C1 segment of cervical spinal cord (tissue), 14 donors: ENCODE measurements around the gene COL11A2.

ENCODE experiments used
- DNase-seq, 14 donors: peaks; one replicate each; lab custom pipeline; 2025; lab: John Stamatoyannopoulos, UW

COL11A2 gene

DNA sequence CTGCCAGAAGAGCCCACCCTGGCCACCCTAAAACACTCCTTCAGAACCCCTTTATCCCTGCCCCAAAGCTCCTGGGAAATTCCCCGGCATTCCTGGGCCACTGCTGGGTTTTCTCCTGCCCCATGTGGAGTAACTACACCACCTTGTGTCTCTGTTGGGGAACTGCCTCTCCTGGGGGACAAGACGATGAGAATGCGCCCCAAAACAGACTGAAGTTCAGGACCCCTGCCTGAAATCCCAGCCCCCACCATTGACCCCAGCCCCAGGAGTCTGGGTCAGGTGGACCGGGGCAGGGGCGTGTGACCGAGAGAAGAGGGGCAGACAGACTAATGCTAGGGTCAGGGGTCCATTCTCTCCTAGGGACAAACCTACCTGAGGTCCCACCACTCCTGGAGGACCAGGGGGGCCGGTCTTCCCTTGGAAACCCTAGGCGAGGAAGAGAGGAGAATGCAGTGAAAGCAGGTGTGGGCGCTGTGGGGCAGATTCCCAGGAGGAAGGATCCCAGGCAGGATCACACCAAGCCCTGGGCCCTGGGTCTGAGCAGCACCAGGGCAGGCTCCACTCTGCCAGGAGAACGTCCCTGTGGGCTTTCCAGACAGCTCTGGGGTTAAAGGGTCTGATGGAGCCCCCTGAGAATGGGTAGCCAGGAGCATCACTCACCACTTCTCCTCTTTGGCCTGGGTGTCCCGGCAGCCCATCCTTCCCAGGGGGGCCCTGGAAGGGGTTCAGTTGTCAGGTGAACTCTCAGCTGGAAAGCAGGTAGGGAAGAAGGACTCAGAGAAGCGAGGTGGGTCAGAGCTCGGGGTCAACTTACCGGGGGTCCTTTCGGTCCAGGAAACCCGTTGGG, 19.4 kb downstream of the COL11A2 start:
- no peak for DNase-seq

- DNase-seq, result no peak
Measured at GRCh38 chr6:33171880-33172687, 20.2 kb downstream of the COL11A2 start.

GRCh38 chr6:33171016-33171879, 21.0 kb downstream of the COL11A2 start:
- no peak for DNase-seq

- DNase-seq, result no peak
Measured at GRCh38 chr6:33170176-33171015, 21.9 kb downstream of the COL11A2 start.

GRCh38 chr6:33169291-33170175, 22.7 kb downstream of the COL11A2 start:
- no peak for DNase-seq

DNA sequence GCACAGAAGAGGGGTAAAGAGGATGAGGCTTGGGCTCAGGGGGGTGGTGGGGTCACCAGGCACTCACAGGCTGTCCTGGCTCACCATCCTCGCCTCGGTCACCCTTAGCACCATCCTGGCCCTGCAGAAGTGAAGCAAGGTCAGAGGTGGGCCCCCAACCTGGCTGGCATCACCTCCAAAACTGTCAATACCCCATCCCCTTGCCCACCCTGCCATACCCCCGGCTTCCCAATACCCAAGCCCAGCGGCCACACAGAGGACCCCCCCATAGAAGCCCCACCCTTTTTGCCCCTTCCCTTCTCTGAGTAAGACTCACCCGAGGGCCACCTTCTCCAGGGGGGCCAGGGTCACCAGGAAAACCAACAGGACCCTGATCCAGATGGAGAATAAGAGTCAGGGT, 23.6 kb downstream of the COL11A2 start:
- no peak for DNase-seq

- DNase-seq, result no peak
Measured at GRCh38 chr6:33168284-33168601, 24.0 kb downstream of the COL11A2 start.

DNA sequence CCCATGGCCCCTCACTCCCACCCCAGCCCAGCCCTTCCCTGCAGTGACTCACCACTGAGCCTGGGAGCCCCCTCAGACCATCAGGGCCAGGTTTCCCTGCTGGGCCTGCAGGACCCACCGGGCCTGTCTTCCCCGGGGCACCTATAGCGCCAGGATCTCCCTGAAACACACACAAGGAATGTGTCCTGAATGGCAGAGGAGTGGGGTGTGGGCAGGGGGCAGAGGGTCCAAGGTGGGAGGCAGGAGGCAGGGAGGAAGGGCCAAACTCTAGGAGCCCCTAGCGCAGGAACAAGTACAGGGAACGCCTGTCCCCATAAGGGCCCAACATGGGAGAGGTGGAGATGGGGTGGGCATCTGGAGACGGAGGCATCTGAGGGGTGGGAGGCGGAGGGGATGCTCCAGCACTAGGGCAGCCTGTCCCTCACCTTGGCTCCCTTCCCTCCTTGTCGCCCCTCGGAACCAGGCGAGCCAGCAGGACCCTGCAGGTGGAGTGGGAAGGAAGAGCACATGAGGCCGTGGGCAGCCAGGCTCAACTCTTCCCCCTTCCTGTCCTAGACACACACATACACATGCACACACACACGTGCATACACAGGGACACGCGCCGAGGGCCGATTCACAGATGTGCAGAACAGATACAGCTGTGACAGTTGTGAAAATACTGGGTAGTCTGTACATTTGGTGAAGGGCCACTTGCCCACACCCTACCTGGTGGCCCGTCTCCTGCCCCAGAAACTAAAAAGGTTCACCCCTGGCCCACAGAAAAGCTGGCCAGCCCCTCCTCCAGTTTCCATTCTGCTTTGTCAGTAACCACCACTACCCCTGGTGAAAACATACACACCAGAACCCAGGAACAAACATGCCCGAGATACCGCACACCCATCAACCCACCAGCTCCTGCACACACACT, 24.6 kb downstream of the COL11A2 start:
- DNase-seq, result no peak

DNA sequence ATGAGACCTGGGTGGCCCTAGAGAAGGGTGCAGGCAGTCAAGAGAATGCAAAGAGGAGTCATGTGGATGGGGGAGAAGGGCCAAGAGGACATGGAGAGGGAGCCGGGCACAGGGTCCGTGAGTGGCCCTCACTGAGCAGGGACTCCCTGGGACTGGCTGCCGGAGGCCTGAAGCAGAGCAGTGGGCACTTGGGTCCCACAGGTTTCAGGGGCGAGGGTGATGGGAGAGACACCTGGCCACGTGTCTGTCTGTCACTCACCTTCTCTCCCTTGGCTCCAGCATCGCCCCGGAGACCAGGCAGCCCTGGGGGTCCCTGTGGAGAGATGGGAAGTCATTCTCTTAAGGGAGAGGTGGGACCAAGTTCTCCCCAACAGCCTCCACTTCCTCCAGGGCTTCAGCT, 25.5 kb downstream of the COL11A2 start:
- no peak for DNase-seq

- DNase-seq, result no peak
Measured at GRCh38 chr6:33166363-33166762, 25.9 kb downstream of the COL11A2 start.

DNA sequence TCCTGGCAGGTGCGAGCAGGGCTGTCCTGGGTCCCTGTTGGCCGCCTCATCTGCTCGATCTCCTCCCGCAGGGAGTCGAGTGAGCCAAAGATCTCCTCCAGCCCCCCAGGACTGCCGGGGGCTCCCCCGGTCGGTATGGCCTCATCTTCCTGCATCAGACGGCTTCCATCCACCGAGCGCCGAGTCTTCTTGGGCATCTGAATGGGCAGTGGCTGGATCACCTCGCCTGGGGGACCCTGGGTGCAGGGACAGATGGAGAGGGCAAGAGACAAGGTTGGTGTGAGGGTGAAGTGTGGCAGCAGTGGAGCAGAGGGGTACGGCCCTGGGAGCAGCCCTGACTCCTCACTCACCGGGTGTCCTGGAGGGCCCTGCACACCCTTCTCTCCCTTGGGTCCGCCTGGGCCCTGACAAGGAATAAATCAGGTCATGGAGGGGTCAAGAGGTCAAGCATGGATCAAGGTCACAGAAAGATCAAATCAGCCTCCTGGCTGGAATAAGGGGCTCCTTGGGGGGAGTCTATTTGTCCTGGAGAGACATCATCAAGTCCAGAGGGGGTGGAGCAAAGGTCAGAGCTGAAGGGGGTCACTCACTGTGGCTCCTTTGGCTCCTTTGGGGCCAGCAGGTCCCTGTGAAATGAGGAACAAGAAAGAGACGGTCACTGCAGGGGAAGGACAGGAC, 26.5 kb downstream of the COL11A2 start:
- no peak for DNase-seq

GRCh38 chr6:33164665-33165373, 27.4 kb downstream of the COL11A2 start:
- DNase-seq, result no peak

DNA sequence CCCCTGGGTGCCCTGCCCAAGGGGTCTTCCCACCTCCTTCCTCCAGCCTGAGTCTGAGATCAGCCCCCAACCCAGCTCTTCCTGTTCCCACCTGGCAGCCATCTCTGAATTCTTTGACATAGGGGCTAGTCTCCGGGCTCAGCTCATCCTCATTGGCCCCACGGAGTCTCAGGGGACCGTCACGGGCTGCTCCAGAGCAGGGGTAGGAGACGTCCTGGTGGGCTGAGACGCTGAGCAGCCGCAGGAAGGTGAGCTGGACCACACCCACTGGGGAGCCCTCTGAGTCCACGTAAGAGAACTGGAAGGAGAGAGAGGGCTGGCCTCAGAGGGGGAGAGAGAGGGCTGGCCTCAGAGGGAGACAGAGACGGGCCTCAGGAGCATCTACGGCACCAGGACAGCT, 28.1 kb downstream of the COL11A2 start:
- DNase-seq, result no peak

DNA sequence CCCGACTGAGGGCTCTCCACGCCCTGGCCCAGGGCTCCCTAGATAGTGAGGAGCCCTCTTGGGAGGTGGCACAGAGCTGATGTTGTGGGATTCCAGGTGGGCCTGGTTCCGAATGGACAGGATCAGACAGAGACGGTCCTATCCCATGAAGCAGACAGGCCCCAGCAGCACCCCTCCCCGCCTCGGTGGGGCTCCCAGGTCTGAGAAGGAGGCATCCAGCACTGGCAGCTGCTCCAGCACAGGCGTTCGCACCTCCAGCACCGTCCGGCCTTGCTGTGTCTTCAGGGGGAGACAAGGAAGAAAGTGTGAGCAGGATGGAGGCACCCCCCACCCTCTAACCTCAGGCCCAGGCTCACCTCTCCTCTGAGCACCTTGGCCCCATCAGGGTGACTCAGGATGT, 28.7 kb downstream of the COL11A2 start:
- DNase-seq, result no peak

DNA sequence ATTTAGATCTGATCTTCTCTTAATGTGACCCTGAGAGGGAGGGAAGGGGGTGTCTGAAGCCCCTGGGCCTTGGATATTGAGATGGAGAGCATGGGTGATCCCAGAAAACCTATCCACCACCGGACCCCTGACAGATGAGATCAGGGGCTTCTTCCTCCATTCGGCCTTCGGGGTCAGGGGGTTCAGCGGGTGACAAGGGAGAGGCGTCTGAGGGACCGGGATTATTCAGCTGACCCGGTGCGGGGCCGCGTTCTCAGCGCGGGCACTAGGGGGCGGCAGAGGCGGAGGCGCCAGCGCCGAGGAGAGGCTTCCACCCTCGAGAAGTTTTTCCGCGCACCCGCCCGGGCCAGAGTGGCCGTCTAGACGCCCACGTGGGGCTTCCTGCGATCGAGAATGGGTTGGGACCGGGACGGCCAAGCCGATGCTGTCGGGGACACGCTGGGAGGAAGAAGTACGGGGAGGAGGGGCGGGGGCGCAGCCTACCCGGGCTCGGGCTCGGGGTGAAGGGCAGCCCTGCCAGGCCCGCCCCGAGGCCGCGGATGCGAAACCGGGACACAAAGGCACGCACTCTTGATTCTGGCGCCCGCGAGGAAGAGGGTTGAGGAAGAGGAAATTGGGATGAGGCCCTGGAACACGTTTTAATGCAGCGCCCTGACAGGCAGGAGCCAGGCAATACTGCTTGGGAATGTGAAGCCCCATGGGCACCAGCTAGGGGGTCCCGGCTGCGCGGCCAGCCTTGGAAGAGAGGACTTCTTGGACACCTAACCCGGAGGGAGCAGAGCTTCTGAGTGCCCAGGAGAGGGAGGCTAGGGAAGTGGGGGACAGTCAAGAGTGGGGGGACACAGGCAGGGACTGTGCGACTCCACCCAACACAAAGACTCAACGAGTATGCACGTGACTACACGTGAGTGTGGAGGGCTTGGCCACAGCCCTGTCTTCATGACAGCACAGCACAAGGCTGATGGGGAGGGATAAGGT, 30.6 kb downstream of the COL11A2 start:
- DNase-seq, result peak in 13 of 14 donors; percentile 18 to 81 (median 59)

DNA sequence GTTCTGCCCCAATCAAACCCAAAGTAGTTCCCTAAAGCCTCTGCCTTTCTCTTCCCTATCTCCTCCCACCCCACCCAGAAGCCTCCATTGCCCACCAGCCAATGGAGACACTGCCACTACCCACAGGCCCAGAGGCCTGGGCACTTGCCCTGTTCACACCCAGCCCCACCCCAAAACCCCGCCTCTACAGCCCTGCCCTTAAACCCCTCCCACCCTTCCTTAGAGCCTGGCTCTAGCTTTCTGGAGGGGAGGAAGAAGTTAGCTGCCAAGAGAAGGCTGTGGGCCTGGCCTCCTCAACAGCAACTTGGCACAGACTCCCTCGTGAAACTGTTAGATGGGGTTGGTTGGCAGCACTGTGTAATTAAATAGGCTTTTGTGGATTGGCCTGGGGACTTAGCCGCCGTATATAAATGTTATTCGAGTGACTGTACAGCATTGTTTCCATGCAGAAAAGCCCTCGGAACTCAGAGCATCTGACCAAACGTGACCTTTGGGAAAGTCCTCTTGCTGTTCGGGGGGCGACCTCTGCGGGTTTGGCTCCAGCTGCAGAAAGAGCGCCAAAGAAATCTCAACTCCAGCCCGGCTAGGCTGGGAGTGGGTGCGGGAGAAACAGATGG, 31.4 kb downstream of the COL11A2 start:
- DNase-seq, result peak in 6 of 14 donors; percentile 0 to 42 (median 12)
